Activated naive CD8-positive, alpha-beta T cell treated with anti-CD3 and anti-CD28 coated beads, Interleukin-2, amount 50 U/mL, for 24 hours (primary cell): ENCODE data around the gene ARFIP1.
A peak's percentile ranks its signal among the peaks of the same experiment; 100 is the strongest.
"Not testable (repeated sequence)": the region's sequence is repeated elsewhere in the genome, so short reads cannot be mapped to it uniquely, and the experiment has no call there.

Experiments used
- ATAC-seq: fragments of 150-1000 bp; cut with Tn5 transposase; one replicate; pipeline ENCODE4 v1.10.0; 2021
- DNase-seq: peaks from one replicate; pipeline ENCODE4 v3.0.0; 2021
- H3K27ac Mint-ChIP-seq: one replicate; pipeline ENCODE4 v1.8.0; 2021; ENCODE audit warnings: mild to moderate bottlenecking, mixed read lengths
- H3K27me3 Mint-ChIP-seq: one replicate; pipeline ENCODE4 v1.8.0; 2021; ENCODE audit warnings: mixed read lengths
- H3K36me3 Mint-ChIP-seq: one replicate; pipeline ENCODE4 v1.8.0; 2021; ENCODE audit warnings: low read depth, mixed read lengths
- H3K4me1 Mint-ChIP-seq: one replicate; pipeline ENCODE4 v1.8.0; 2021; ENCODE audit warnings: mixed read lengths
- H3K4me3 Mint-ChIP-seq: one replicate; pipeline ENCODE4 v1.8.0; 2021; ENCODE audit warnings: mild to moderate bottlenecking, moderate library complexity, mixed read lengths
- H3K9me3 Mint-ChIP-seq: one replicate; pipeline ENCODE4 v1.8.0; 2021; ENCODE audit warnings: mixed read lengths

The ARFIP1 gene

GRCh38 chr4:152807294-152807829, 27.6 kb downstream of the ARFIP1 start:
- peaks cover 23% of the 10 kb centered on the region for H3K4me1 Mint-ChIP-seq
- DNase-seq (no peak), ATAC-seq (peak; percentile 80)
- H3K27me3 Mint-ChIP-seq, result no peaks in the 10 kb centered on the region
- peaks cover 5% of the 10 kb centered on the region for H3K9me3 Mint-ChIP-seq
- H3K27ac Mint-ChIP-seq, result peak overlapping the region; percentile 56
- peak overlapping the region; percentile 31 for H3K4me3 Mint-ChIP-seq
- peaks cover 26% of the 10 kb centered on the region for H3K36me3 Mint-ChIP-seq

GRCh38 chr4:152808670-152809069, 28.9 kb downstream of the ARFIP1 start:
- Mint-ChIP-seq H3K4me3 (no peak overlapping the region), H3K36me3 (peaks cover 35% of the 10 kb centered on the region), H3K9me3 (peaks cover 15% of the 10 kb centered on the region), H3K4me1 (peaks cover 23% of the 10 kb centered on the region), H3K27ac (no peak overlapping the region), H3K27me3 (no peaks in the 10 kb centered on the region)
- DNase-seq (no peak), ATAC-seq (no peak)

GRCh38 chr4:152810715-152811287, 31.0 kb downstream of the ARFIP1 start:
- H3K4me1 Mint-ChIP-seq, result peaks cover 25% of the 10 kb centered on the region
- peaks cover 52% of the 10 kb centered on the region for H3K36me3 Mint-ChIP-seq
- H3K4me3 Mint-ChIP-seq, result no peak overlapping the region
- H3K27me3 Mint-ChIP-seq, result no peaks in the 10 kb centered on the region
- H3K27ac Mint-ChIP-seq, result no peak overlapping the region
- DNase-seq, result no peak
- ATAC-seq, result no peak
- peaks cover 35% of the 10 kb centered on the region for H3K9me3 Mint-ChIP-seq

GRCh38 chr4:152815078-152815477, 35.3 kb downstream of the ARFIP1 start:
- Mint-ChIP-seq H3K4me1 (peaks cover 11% of the 10 kb centered on the region), H3K36me3 (peaks cover 56% of the 10 kb centered on the region), H3K9me3 (peaks cover 46% of the 10 kb centered on the region), H3K4me3 (no peak overlapping the region), H3K27ac (no peak overlapping the region), H3K27me3 (no peaks in the 10 kb centered on the region)
- no peak for DNase-seq
- ATAC-seq, result no peak

GRCh38 chr4:152817331-152817730, 37.6 kb downstream of the ARFIP1 start:
- Mint-ChIP-seq H3K27me3 (no peaks in the 10 kb centered on the region), H3K9me3 (peaks cover 55% of the 10 kb centered on the region), H3K4me1 (peaks cover 11% of the 10 kb centered on the region), H3K36me3 (peaks cover 42% of the 10 kb centered on the region), H3K27ac (no peak overlapping the region), H3K4me3 (no peak overlapping the region)
- ATAC-seq, result no peak
- DNase-seq, result no peak

GRCh38 chr4:152819026-152819645, 39.4 kb downstream of the ARFIP1 start:
- ATAC-seq (no peak), DNase-seq (no peak)
- Mint-ChIP-seq H3K36me3 (peaks cover 30% of the 10 kb centered on the region), H3K27me3 (no peaks in the 10 kb centered on the region), H3K9me3 (peaks cover 42% of the 10 kb centered on the region), H3K4me1 (peaks cover 11% of the 10 kb centered on the region), H3K4me3 (no peak overlapping the region), H3K27ac (no peak overlapping the region)

- peaks cover 9% of the 10 kb centered on the region for H3K4me1 Mint-ChIP-seq
- H3K36me3 Mint-ChIP-seq, result peaks cover 22% of the 10 kb centered on the region
- ATAC-seq, result no peak
- H3K27ac Mint-ChIP-seq, result no peak overlapping the region
- H3K9me3 Mint-ChIP-seq, result peaks cover 41% of the 10 kb centered on the region
- no peak overlapping the region for H3K4me3 Mint-ChIP-seq
- DNase-seq, result no peak
- H3K27me3 Mint-ChIP-seq, result no peaks in the 10 kb centered on the region
Measured at GRCh38 chr4:152820073-152820472, 40.3 kb downstream of the ARFIP1 start.

GRCh38 chr4:152822323-152822722, 42.6 kb downstream of the ARFIP1 start:
- Mint-ChIP-seq H3K36me3 (peaks cover 10% of the 10 kb centered on the region), H3K9me3 (peaks cover 27% of the 10 kb centered on the region), H3K4me1 (peaks cover 2% of the 10 kb centered on the region), H3K27ac (no peak overlapping the region), H3K4me3 (no peak overlapping the region), H3K27me3 (no peaks in the 10 kb centered on the region)
- DNase-seq (no peak), ATAC-seq (no peak)

- Mint-ChIP-seq H3K9me3 (peaks cover 29% of the 10 kb centered on the region), H3K4me1 (no peaks in the 10 kb centered on the region), H3K4me3 (no peak overlapping the region), H3K36me3 (peaks cover 15% of the 10 kb centered on the region), H3K27ac (no peak overlapping the region), H3K27me3 (no peaks in the 10 kb centered on the region)
- ATAC-seq (no peak), DNase-seq (no peak)
Measured at GRCh38 chr4:152824561-152824960, 44.8 kb downstream of the ARFIP1 start.

GRCh38 chr4:152825336-152825735, 45.6 kb downstream of the ARFIP1 start:
- Mint-ChIP-seq H3K27me3 (no peaks in the 10 kb centered on the region), H3K9me3 (peaks cover 27% of the 10 kb centered on the region), H3K4me1 (no peaks in the 10 kb centered on the region), H3K36me3 (peaks cover 18% of the 10 kb centered on the region), H3K4me3 (no peak overlapping the region), H3K27ac (no peak overlapping the region)
- no peak for DNase-seq
- no peak for ATAC-seq

GRCh38 chr4:152828122-152828521, 48.4 kb downstream of the ARFIP1 start:
- peaks cover 24% of the 10 kb centered on the region for H3K9me3 Mint-ChIP-seq
- DNase-seq, result no peak
- no peak overlapping the region for H3K4me3 Mint-ChIP-seq
- ATAC-seq, result no peak
- H3K4me1 Mint-ChIP-seq, result no peaks in the 10 kb centered on the region
- H3K27ac Mint-ChIP-seq, result no peak overlapping the region
- peaks cover 32% of the 10 kb centered on the region for H3K36me3 Mint-ChIP-seq
- H3K27me3 Mint-ChIP-seq, result no peaks in the 10 kb centered on the region

- ATAC-seq, result no peak
- DNase-seq, result no peak
- no peaks in the 10 kb centered on the region for H3K27me3 Mint-ChIP-seq
- H3K4me3 Mint-ChIP-seq, result no peak overlapping the region
- no peak overlapping the region for H3K27ac Mint-ChIP-seq
- peaks cover 49% of the 10 kb centered on the region for H3K36me3 Mint-ChIP-seq
- H3K9me3 Mint-ChIP-seq, result peaks cover 8% of the 10 kb centered on the region
- H3K4me1 Mint-ChIP-seq, result no peaks in the 10 kb centered on the region
Measured at GRCh38 chr4:152831416-152831815, 51.7 kb downstream of the ARFIP1 start.

GRCh38 chr4:152836936-152837335, 57.2 kb downstream of the ARFIP1 start:
- H3K36me3 Mint-ChIP-seq, result peaks cover 52% of the 10 kb centered on the region
- peaks cover 8% of the 10 kb centered on the region for H3K9me3 Mint-ChIP-seq
- H3K4me3 Mint-ChIP-seq, result no peak overlapping the region
- peaks cover 15% of the 10 kb centered on the region for H3K4me1 Mint-ChIP-seq
- H3K27ac Mint-ChIP-seq, result no peak overlapping the region
- H3K27me3 Mint-ChIP-seq, result no peaks in the 10 kb centered on the region
- ATAC-seq (no peak), DNase-seq (no peak)

GRCh38 chr4:152839729-152840128, 60.0 kb downstream of the ARFIP1 start:
- not testable (repeated sequence) for DNase-seq, ATAC-seq, H3K9me3 Mint-ChIP-seq, H3K27me3 Mint-ChIP-seq, H3K4me3 Mint-ChIP-seq
- Mint-ChIP-seq H3K4me1 (peaks cover 15% of the 10 kb centered on the region), H3K36me3 (peaks cover 29% of the 10 kb centered on the region), H3K27ac (peak overlapping the region; percentile 27)

GRCh38 chr4:152843481-152844090, 63.8 kb downstream of the ARFIP1 start:
- no peak for ATAC-seq
- no peak overlapping the region for H3K4me3 Mint-ChIP-seq
- H3K9me3 Mint-ChIP-seq, result peaks cover 4% of the 10 kb centered on the region
- no peak for DNase-seq
- peaks cover 10% of the 10 kb centered on the region for H3K36me3 Mint-ChIP-seq
- peaks cover 15% of the 10 kb centered on the region for H3K4me1 Mint-ChIP-seq
- H3K27me3 Mint-ChIP-seq, result no peaks in the 10 kb centered on the region
- H3K27ac Mint-ChIP-seq, result no peak overlapping the region
